IMR-90 (cell line): ENCODE data around the gene HOXB6.

Source experiments
- CEBPB ChIP-seq: IDR thresholded peaks from 2 replicates; pipeline ENCODE4 v1.6.1; 2012; ENCODE audit warnings: low read depth, low read length, improper control_type of control experiment
- FOS ChIP-seq: fragments of 150-350 bp; IDR thresholded peaks from 2 replicates; pipeline ENCODE4 v1.6.1; 2016; ENCODE audit warnings: low read depth, low read length
- MAZ ChIP-seq: IDR thresholded peaks from 2 replicates; pipeline ENCODE4 v1.6.1; 2012; ENCODE audit warnings: low read depth, mild to moderate bottlenecking, low read length, improper control_type of control experiment, moderate library complexity, borderline replicate concordance
- NFE2L2 ChIP-seq: fragments of 150-350 bp; IDR thresholded peaks from 2 replicates; pipeline ENCODE4 v1.6.1; 2016; ENCODE audit warnings: low read depth, mild to moderate bottlenecking, low read length
- POLR2A ChIP-seq: IDR thresholded peaks from 2 replicates; pipeline ENCODE4 v1.6.1; 2012; ENCODE audit warnings: mild to moderate bottlenecking, low read depth, low read length
- RAD21 ChIP-seq: IDR thresholded peaks from 2 replicates; pipeline ENCODE4 v1.6.1; 2012; ENCODE audit warnings: low read length, improper control_type of control experiment
- RCOR1 ChIP-seq: IDR thresholded peaks from 2 replicates; pipeline ENCODE4 v1.6.1; 2012; ENCODE audit warnings: mild to moderate bottlenecking, low read length, improper control_type of control experiment; ENCODE audit not compliant: insufficient replicate concordance
- RFX5 ChIP-seq: IDR thresholded peaks from 2 replicates; pipeline ENCODE4 v1.8.0; 2012; ENCODE audit warnings: low read depth, mild to moderate bottlenecking, low read length, moderate library complexity
- TF ChIP-seq, protein P1 (sequence below): conservative IDR thresholded peaks from 2 replicates; pipeline ENCODE4 v1.5.1; 2012; ENCODE audit warnings: mild to moderate bottlenecking, low read depth, low read length, improper control_type of control experiment
- TF ChIP-seq, protein P2 (sequence below): fragments of 150-350 bp; IDR thresholded peaks from 2 replicates; pipeline ENCODE4 v1.6.1; 2017; ENCODE audit warnings: mild to moderate bottlenecking, antibody characterized with exemption, low read length, low read depth

- TF ChIP-seq NFE2L2 = no peak
- TF ChIP-seq, protein P1, sequence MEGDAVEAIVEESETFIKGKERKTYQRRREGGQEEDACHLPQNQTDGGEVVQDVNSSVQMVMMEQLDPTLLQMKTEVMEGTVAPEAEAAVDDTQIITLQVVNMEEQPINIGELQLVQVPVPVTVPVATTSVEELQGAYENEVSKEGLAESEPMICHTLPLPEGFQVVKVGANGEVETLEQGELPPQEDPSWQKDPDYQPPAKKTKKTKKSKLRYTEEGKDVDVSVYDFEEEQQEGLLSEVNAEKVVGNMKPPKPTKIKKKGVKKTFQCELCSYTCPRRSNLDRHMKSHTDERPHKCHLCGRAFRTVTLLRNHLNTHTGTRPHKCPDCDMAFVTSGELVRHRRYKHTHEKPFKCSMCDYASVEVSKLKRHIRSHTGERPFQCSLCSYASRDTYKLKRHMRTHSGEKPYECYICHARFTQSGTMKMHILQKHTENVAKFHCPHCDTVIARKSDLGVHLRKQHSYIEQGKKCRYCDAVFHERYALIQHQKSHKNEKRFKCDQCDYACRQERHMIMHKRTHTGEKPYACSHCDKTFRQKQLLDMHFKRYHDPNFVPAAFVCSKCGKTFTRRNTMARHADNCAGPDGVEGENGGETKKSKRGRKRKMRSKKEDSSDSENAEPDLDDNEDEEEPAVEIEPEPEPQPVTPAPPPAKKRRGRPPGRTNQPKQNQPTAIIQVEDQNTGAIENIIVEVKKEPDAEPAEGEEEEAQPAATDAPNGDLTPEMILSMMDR = no peak
- no peak for TF ChIP-seq MAZ
- no peak for TF ChIP-seq RCOR1
- TF ChIP-seq, protein P2, sequence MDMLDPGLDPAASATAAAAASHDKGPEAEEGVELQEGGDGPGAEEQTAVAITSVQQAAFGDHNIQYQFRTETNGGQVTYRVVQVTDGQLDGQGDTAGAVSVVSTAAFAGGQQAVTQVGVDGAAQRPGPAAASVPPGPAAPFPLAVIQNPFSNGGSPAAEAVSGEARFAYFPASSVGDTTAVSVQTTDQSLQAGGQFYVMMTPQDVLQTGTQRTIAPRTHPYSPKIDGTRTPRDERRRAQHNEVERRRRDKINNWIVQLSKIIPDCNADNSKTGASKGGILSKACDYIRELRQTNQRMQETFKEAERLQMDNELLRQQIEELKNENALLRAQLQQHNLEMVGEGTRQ = no peak
- TF ChIP-seq CEBPB = no peak
- no peak for TF ChIP-seq RAD21
- no peak for TF ChIP-seq POLR2A
- TF ChIP-seq RFX5 = no peak
- no peak for TF ChIP-seq FOS
Measured at GRCh38 chr17:48632579-48633265, 27.9 kb upstream of the HOXB6 start.
